Left colon (tissue), 2 donors: ENCODE data around the gene ZNRF4. TPM values are rescaled to one million over a fixed set of nuclear protein-coding genes. Genes with fewer than 3 reads are reported as not detected.
"Not testable (repeated sequence)": the region's sequence is repeated elsewhere in the genome, so short reads cannot be mapped to it uniquely, and the experiment has no call there.

Experiments used
- ATAC-seq: fragments of 200-7000 bp; cut with Tn5 transposase; one replicate; pipeline ENCODE4 v1.9.1; 2020; ENCODE audit warnings: mild to moderate bottlenecking, moderate library complexity
- DNase-seq, 2 donors: peaks; one replicate each; pipeline ENCODE4 v3.0.0-alpha.2; 2020
- intact Hi-C, 2 donors: fragments of 100-400 bp; cut with DNase I in 1 of 2; cut with micrococcal nuclease in 1 of 2; formaldehyde crosslinking; loops; one replicate each; pipeline versions ENCODE4 v1.11.2 to v1.14.0; 2022; cut with DNase I, micrococcal nuclease
- total RNA-seq, 2 donors: library from RNA; stranded (reverse); fragmentation: NEBNext Ultra II Directional; extraction: Animal tissue kit (Norgen Biotek cat#: 25700); gene quantifications; one replicate each; pipeline ENCODE4 v1.2.1, GENCODE V29; 2021
- donor health status: DM: no; HTN: no; CAD: no.
- donor health status: DM: yes; HTN: yes; CAD: no.

ZNRF4 gene
- total RNA-seq, 2 donors from 2014 or later, result not detected

GRCh38 chr19:5463959-5464358, 8.7 kb downstream of the ZNRF4 start:
- ATAC-seq, result no peak
- no peak for DNase-seq
- intact Hi-C loops, result no loop called here

- DNase-seq (no peak), ATAC-seq (no peak)
- intact Hi-C loops, result no loop called here
Measured at GRCh38 chr19:5466072-5466471, 10.9 kb downstream of the ZNRF4 start.

- intact Hi-C loops, result no loop called here
- ATAC-seq (no peak), DNase-seq (no peak)
Measured at GRCh38 chr19:5466814-5467291, 11.6 kb downstream of the ZNRF4 start.

- ATAC-seq, result peak; percentile 82
- intact Hi-C loops, result no loop called here
- peak; percentile 10 to 63 for DNase-seq
Measured at GRCh38 chr19:5470264-5470671, 15.1 kb downstream of the ZNRF4 start.

GRCh38 chr19:5472286-5472685, 17.1 kb downstream of the ZNRF4 start:
- DNase-seq (no peak), ATAC-seq (no peak)
- intact Hi-C loops, result no loop called here

GRCh38 chr19:5473646-5474045, 18.4 kb downstream of the ZNRF4 start:
- DNase-seq (no peak), ATAC-seq (no peak)
- intact Hi-C loops, result no loop called here

- DNase-seq (no peak), ATAC-seq (no peak)
- intact Hi-C loops, result no loop called here
Measured at GRCh38 chr19:5477451-5478215, 22.4 kb downstream of the ZNRF4 start.

- intact Hi-C loops, result no loop called here
- no peak for ATAC-seq
- no peak for DNase-seq
Measured at GRCh38 chr19:5478241-5478924, 23.2 kb downstream of the ZNRF4 start.

GRCh38 chr19:5478925-5479588, 23.8 kb downstream of the ZNRF4 start:
- intact Hi-C loops, result no loop called here
- DNase-seq (no peak), ATAC-seq (no peak)

- ATAC-seq (no peak), DNase-seq (no peak)
- intact Hi-C loops, result no loop called here
Measured at GRCh38 chr19:5479958-5480357, 24.7 kb downstream of the ZNRF4 start.

GRCh38 chr19:5480427-5480836, 25.2 kb downstream of the ZNRF4 start:
- ATAC-seq (no peak), DNase-seq (peak in 1 of 2 donors; percentile 35)
- intact Hi-C loops, result no loop called here

- intact Hi-C loops, result no loop called here
- DNase-seq, result no peak
- no peak for ATAC-seq
Measured at GRCh38 chr19:5481957-5482356, 26.7 kb downstream of the ZNRF4 start.

- no peak for DNase-seq
- intact Hi-C loops, result no loop called here
- ATAC-seq, result no peak
Measured at GRCh38 chr19:5484398-5485285, 29.4 kb downstream of the ZNRF4 start.

- ATAC-seq, result no peak
- DNase-seq, result no peak
Measured at GRCh38 chr19:5485286-5485636, 30.0 kb downstream of the ZNRF4 start.

GRCh38 chr19:5485658-5486057, 30.4 kb downstream of the ZNRF4 start:
- ATAC-seq, intact Hi-C loops, DNase-seq: not testable (repeated sequence)

More at GRCh38 chr19:5485286-5485636, 30.0 kb downstream of the ZNRF4 start:
- intact Hi-C loops, result no loop called here

- DNase-seq (no peak), ATAC-seq (no peak)
- intact Hi-C loops, result no loop called here
Measured at GRCh38 chr19:5487222-5487621, 32.0 kb downstream of the ZNRF4 start.

- intact Hi-C loops, result no loop called here
- DNase-seq (no peak), ATAC-seq (no peak)
Measured at GRCh38 chr19:5489551-5489950, 34.3 kb downstream of the ZNRF4 start.

GRCh38 chr19:5491565-5491964, 36.3 kb downstream of the ZNRF4 start:
- no peak for DNase-seq
- intact Hi-C loops, result no loop called here
- no peak for ATAC-seq

- intact Hi-C loops, result no loop called here
- ATAC-seq (no peak), DNase-seq (no peak)
Measured at GRCh38 chr19:5492281-5492634, 37.0 kb downstream of the ZNRF4 start.
